IPS DF 6.9 (cell line): ENCODE measurements around the gene SPPL2B.

ENCODE experiments used
- DNase-seq: peaks from one replicate; pipeline ENCODE4 v3.0.0-alpha.2; 2013; ENCODE audit warnings: low read depth, low spot score
- H3K27ac ChIP-seq: one replicate; pipeline ENCODE4 v1.5.1; 2013; ENCODE audit warnings: low read length, control low read depth
- H3K27me3 ChIP-seq: 2 replicates; pipeline ENCODE4 v1.6.1; 2013; ENCODE audit warnings: mild to moderate bottlenecking, low read length; ENCODE audit not compliant: control insufficient read depth, insufficient read depth
- H3K36me3 ChIP-seq: 2 replicates; pipeline ENCODE4 v1.6.1; 2013; ENCODE audit warnings: low read length; ENCODE audit not compliant: control insufficient read depth, insufficient read depth
- H3K4me1 ChIP-seq: 2 replicates; pipeline ENCODE4 v1.6.1; 2013; ENCODE audit warnings: low read length; ENCODE audit not compliant: control insufficient read depth, insufficient read depth
- H3K4me3 ChIP-seq: 2 replicates; pipeline ENCODE4 v1.5.1; 2013; ENCODE audit warnings: mild to moderate bottlenecking, low read length
- H3K9me3 ChIP-seq: 2 replicates; pipeline ENCODE4 v1.6.1; 2013; ENCODE audit warnings: low read length, inconsistent platforms; ENCODE audit not compliant: control insufficient read depth, insufficient read depth
- WGBS: extraction: QIAGEN DNeasy Blood & Tissue Kit; methylation state at CpG from one replicate; pipeline ENCODE4 v1.1.7; 2013; ENCODE audit warnings: mixed read lengths, missing lambda C conversion rate; ENCODE audit not compliant: insufficient read length, insufficient coverage; 5-methylcytosine and 5-hydroxymethylcytosine counted together

SPPL2B gene

DNA sequence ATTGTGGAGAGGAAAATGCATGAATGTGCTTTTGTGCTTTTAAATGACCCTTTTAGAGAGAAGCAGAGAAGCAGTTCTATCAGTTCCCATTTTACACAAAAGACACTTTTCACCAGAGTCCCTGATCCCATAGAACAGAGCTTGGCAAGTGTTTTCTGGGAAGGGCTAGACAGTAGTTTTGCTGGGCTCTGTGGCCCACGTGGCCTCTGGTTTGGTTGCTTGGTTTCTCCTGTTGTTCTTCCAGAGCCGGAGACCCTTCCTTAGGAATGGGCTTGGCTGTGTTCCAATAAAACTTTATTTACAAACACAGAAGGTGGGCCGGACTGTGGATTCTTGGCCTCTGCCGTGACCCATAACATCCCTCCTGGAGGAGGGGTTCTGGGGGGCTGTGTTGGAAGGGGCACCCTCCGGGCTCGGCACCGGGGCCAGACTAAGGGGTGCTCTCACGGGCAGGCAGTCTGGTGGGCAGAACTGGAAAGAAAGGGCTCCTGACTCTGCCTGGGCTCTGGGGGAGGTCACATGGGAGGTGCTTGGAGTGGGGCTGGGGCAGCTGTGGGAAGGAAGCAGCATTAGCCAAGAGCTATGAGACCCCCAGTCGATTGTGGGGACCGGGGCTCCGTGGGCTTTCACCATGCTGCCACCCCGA, 3.2 kb downstream of the SPPL2B start:
- Histone ChIP-seq H3K36me3 (peaks cover 4% of the 10 kb centered on the region; the same call in 1 of the 2 replicates), H3K27me3 (no peaks in the 10 kb centered on the region), H3K4me1 (peaks cover 11% of the 10 kb centered on the region), H3K4me3 (no peak overlapping the region), H3K9me3 (no peaks in the 10 kb centered on the region), H3K27ac (no peak overlapping the region)
- no CpG with 5 or more reads among the region's 12 CpGs for WGBS
- no peak for DNase-seq

DNA sequence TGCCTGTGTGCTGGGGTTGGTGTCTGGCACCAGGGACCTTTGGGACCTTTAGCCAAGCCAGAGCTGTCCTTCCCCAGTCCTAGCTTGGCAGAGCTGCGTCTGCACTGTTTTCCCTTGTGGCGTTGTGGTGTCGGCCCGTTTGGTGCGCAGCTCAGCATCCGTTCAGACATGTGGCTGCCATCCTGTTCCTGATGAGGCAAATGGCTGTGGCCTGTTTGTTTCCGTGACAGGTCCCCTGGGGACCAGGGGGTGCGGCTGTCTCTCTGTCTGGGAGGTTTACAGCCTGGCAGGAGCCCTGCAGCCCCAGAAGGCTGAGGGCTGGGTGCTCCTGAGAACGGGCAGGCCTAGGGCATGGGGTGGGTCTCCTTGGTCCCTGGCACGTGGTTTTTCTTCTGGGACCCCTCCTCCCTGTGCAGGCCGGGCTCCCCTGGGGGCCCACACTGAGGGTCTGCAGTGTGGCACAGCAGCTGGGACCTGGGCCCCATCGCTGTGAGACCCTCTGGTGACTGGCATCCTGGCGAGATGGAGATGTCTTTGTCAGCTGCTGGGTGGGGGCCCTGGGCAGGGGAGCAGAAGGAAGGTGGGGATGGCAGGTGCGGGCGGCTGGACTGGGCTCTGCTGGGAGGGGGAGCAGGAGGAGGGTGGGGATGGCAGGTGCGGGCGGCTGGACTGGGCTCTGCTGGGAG, 4.0 kb downstream of the SPPL2B start:
- H3K4me1 ChIP-seq, result peaks cover 10% of the 10 kb centered on the region
- H3K4me3 ChIP-seq, result no peak overlapping the region
- WGBS, result no CpG with 5 or more reads among the region's 17 CpGs
- H3K9me3 ChIP-seq, result no peaks in the 10 kb centered on the region
- H3K27ac ChIP-seq, result no peak overlapping the region
- H3K27me3 ChIP-seq, result no peaks in the 10 kb centered on the region
- H3K36me3 ChIP-seq, result peaks cover 4% of the 10 kb centered on the region; the same call in 1 of the 2 replicates
- DNase-seq, result no peak

DNA sequence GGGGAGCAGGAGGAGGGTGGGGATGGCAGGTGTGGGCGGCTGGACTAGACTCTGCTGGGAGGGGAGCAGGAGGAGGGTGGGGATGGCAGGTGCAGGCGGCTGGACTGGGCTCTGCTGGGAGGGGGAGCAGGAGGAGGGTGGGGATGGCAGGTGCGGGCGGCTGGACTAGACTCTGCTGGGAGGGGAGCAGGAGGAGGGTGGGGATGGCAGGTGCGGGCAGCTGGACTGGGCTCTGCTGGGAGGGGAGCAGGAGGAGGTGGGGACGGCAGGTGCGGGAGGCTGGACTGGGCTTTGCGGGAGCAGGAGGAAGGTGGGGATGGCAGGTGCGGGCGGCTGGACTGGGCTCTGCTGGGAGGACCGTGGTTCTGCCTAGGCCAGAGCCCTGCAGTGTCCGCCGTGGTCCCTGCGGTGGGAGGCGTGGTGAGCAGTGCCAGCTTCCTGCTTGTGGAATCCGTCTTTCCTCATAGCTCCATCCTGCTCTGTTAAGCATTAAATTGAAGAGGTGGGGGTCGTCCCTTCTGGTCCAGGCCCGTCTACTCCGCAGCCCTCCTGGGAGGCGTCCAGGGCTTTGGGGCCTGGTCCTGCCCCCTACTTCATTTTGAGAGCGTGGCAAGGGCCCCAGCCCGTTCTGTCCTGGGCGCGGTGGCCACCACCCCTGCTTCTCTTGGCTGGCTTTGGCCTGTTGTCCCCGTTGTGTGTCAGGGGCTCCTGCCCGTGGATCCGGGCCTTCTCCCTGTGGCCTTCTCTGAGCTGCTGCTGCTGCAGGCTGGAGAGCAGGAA, 4.7 kb downstream of the SPPL2B start:
- no peak for DNase-seq
- H3K9me3 ChIP-seq, result no peaks in the 10 kb centered on the region
- no peaks in the 10 kb centered on the region for H3K27me3 ChIP-seq
- peaks cover 9% of the 10 kb centered on the region for H3K4me1 ChIP-seq
- no peak overlapping the region for H3K27ac ChIP-seq
- H3K36me3 ChIP-seq, result peaks cover 4% of the 10 kb centered on the region; the same call in 1 of the 2 replicates
- no peak overlapping the region for H3K4me3 ChIP-seq
- WGBS, result no CpG with 5 or more reads among the region's 27 CpGs

DNA sequence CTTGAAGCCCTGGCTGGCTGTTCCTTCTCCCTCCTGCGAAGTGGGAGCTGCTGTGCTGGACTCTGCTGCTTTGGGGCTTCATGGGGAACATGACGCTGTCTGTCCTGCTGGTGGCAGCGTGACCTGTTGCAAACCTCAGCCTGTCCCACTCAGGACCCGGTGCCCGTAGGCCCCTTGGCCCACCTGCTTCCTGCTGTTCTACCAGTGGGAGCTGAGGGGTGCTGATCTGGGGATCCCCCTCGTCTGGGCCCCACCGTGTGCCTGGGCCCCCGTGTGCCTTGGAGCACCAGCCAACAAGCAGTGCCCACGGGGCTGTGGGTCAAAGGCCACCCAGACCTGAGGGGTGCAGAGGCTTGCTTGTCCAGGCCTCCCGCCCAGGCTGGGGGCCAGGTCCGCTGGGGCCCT, 5.3 kb downstream of the SPPL2B start:
- DNase-seq, result no peak
- H3K36me3 ChIP-seq, result peaks cover 5% of the 10 kb centered on the region; the same call in 1 of the 2 replicates
- H3K27me3 ChIP-seq, result no peaks in the 10 kb centered on the region
- H3K4me3 ChIP-seq, result no peak overlapping the region
- peaks cover 9% of the 10 kb centered on the region for H3K4me1 ChIP-seq
- H3K27ac ChIP-seq, result no peak overlapping the region
- no peaks in the 10 kb centered on the region for H3K9me3 ChIP-seq
- no CpG with 5 or more reads among the region's 11 CpGs for WGBS

DNA sequence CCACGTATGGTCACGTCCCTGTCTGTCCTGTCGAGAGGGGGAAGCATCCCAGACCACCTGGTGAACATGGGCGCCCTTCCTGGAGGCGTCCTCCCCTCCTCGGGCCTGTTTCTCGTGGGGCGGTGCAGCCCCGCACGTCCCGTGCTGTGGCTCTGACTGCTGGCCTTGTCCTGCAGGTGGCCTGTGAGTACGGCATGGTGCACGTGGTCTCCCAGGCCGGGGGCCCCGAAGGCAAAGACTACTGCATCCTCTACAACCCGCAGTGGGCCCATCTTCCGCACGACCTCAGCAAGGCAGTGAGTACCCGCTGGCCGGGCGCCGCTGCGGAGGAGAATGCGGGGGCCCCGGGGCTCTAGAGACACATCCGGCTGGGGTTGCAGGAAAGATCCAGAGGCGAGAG, 5.9 kb downstream of the SPPL2B start:
- no peak for DNase-seq
- H3K4me3 ChIP-seq, result no peak overlapping the region
- H3K36me3 ChIP-seq, result peaks cover 9% of the 10 kb centered on the region; the same call in 1 of the 2 replicates
- H3K4me1 ChIP-seq, result peaks cover 9% of the 10 kb centered on the region
- no peak overlapping the region for H3K27ac ChIP-seq
- WGBS, result no CpG with 5 or more reads among the region's 27 CpGs
- no peaks in the 10 kb centered on the region for H3K9me3 ChIP-seq
- no peaks in the 10 kb centered on the region for H3K27me3 ChIP-seq

DNA sequence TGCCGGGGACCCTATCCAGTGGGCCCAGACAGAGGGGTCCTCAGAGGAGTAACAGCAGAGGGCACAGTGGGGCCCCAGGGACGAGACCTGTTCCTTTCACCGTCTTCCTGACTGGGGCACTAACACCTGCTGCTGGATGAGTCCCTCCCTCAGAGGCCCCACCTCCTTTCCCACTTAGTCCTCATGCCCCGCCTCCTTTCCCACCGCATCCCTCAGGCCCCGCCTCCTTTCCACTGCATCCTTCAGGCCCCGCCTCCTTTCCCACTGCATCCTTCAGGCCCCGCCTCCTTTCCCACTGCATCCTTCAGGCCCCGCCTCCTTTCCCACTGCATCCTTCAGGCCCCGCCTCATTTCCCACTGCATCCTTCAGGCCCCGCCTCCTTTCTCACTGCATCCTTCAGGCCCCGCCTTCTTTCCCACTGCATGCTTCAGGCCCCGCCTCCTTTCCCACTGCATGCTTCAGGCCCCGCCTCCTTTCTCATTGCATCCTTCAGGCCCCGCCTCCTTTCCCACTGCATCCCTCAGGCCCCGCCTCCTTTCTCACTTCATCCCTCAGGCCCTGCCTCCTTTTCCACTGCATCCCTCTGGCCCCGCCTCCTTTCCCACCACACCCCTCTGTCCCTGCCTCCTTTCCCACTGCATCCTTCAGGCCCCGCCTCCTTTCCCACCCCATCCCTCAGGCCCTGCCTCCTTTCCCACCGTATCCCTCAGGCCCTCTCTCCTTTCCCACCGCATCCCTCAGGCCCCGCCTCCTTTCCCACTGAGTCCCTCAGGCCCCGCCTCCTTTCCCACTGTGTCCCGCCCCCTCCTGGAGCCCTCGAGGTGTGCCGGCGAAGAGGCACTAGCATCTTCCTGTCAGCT, 6.7 kb downstream of the SPPL2B start:
- Histone ChIP-seq H3K36me3 (peaks cover 15% of the 10 kb centered on the region; the same call in 1 of the 2 replicates), H3K27ac (no peak overlapping the region), H3K4me3 (no peak overlapping the region), H3K4me1 (peaks cover 9% of the 10 kb centered on the region), H3K27me3 (no peaks in the 10 kb centered on the region), H3K9me3 (no peaks in the 10 kb centered on the region)
- no CpG with 5 or more reads among the region's 26 CpGs for WGBS
- DNase-seq, result no peak

DNA sequence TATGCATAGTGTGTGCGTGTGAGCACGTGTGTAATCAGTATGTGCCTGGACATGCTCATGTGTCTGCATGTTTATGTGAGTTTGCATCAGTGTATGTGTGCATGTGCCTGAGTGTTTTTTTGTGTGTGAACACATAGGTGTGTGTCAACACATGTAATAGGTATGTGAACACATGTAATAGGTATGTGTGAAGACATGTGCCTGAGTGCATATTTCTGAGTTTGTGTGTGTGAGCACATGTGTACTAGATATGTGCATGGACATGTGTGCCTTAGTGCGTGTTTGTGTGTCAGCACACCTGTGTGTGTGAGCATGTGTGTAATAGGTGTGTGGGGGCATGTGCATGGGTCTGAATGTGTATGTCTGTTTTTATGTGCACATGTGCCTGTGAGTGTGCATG, 7.4 kb downstream of the SPPL2B start:
- Histone ChIP-seq H3K4me3 (no peak overlapping the region), H3K4me1 (peaks cover 6% of the 10 kb centered on the region), H3K36me3 (peaks cover 15% of the 10 kb centered on the region; the same call in 1 of the 2 replicates), H3K9me3 (no peaks in the 10 kb centered on the region), H3K27me3 (no peaks in the 10 kb centered on the region), H3K27ac (no peak overlapping the region)
- no peak for DNase-seq
- WGBS, result no CpG with 5 or more reads among the region's 3 CpGs

DNA sequence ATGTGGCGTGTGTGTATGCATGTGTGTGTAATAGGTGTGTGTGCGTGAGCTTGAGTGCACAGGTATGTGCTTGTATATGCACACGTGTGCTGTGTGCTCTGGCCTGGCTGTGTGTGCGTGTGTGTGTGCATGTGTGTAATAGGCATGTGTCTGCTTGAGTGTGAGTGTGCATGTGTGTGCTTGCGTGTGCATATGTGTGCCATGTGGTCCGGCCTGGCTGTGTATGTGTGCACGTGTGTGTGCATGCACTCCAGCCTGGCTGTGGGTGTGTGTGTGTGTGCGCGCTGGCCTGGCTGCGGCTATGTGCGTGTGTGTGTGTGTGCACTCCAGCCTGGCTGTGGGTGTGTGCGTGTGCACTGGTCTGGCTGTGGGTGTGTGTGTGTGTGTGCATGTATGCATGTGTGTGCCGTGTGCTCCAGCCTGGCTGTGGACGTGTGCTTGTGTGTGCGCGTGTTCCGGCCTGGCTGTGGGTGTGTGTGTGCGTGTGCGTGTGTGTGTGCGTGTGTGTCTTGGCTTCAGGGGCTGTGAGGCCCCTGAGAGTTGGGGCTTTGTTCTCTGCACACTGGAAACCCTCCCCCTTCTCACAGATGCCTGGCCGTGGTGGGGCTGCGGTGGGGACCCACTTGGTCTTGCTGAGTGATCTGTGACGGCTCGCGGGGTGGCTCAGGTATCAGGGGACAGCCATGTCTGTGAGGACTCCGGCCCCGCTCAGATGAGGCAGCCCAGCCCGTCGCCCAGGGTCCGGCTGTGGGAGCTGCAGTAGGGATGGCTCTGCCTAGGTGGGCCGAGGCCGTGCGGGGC, 8.2 kb downstream of the SPPL2B start:
- H3K27me3 ChIP-seq, result no peaks in the 10 kb centered on the region
- H3K4me1 ChIP-seq, result peaks cover 6% of the 10 kb centered on the region
- whole genome bisulfite sequencing, result 100% methylated on average over 2 of the region's 33 CpGs
- no peak overlapping the region for H3K4me3 ChIP-seq
- no peak for DNase-seq
- no peak overlapping the region for H3K27ac ChIP-seq
- no peaks in the 10 kb centered on the region for H3K9me3 ChIP-seq
- H3K36me3 ChIP-seq, result peaks cover 22% of the 10 kb centered on the region

DNA sequence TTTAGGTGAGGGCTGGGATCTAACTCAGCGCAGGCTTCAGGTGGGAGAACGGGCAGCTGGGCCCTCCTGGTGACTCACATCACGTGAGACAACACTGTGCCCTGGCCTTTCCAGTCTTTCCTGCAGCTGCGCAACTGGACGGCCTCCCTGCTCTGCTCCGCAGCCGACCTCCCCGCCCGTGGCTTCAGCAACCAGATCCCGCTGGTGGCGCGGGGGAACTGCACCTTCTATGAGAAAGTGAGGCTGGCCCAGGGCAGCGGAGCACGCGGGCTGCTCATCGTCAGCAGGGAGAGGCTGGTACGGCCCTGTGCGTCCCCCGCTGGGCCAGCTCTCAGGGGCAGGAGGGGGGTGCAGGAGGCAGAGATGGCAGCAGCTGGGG, 8.8 kb downstream of the SPPL2B start:
- Histone ChIP-seq H3K4me3 (no peak overlapping the region), H3K9me3 (no peaks in the 10 kb centered on the region), H3K27me3 (no peaks in the 10 kb centered on the region), H3K36me3 (peaks cover 22% of the 10 kb centered on the region), H3K27ac (no peak overlapping the region), H3K4me1 (peaks cover 5% of the 10 kb centered on the region)
- DNase-seq, result no peak
- no CpG with 5 or more reads among the region's 19 CpGs for WGBS
